CMK (cell line): ENCODE results near the gene ZDHHC16.
"Not testable (repeated sequence)": the region's sequence is repeated elsewhere in the genome, so short reads cannot be mapped to it uniquely, and the experiment has no call there.

Experiments
- DNase-seq: peaks from one replicate; pipeline ENCODE4 v3.0.0-alpha.2; 2010; ENCODE audit warnings: low read depth

Gene ZDHHC16

GRCh38 chr10:97434557-97434956 lies 11.4 kb upstream of the ZDHHC16 start:
- DNase-seq: no peak

GRCh38 chr10:97435211-97435610 lies 10.8 kb upstream of the ZDHHC16 start:
- no peak for DNase-seq

- no peak for DNase-seq
These were observed 3.7 kb upstream of the ZDHHC16 start for GRCh38 chr10:97442277-97442676.

GRCh38 chr10:97444212-97444611 lies 1.8 kb upstream of the ZDHHC16 start:
- no peak for DNase-seq

GRCh38 chr10:97445357-97445721 lies 636 bp upstream of the ZDHHC16 start:
- no peak for DNase-seq

- DNase-seq: no peak
These were observed 4.9 kb downstream of the ZDHHC16 start for GRCh38 chr10:97450828-97451227.

- no peak for DNase-seq
These were observed 5.6 kb downstream of the ZDHHC16 start for GRCh38 chr10:97451605-97452004.

GRCh38 chr10:97452352-97452751 lies 6.4 kb downstream of the ZDHHC16 start:
- DNase-seq: no peak

- no peak for DNase-seq
These were observed 8.5 kb downstream of the ZDHHC16 start for GRCh38 chr10:97454330-97455036.

- no peak for DNase-seq
These were observed 10.2 kb downstream of the ZDHHC16 start for GRCh38 chr10:97456034-97456685.

- DNase-seq: no peak
These were observed 10.7 kb downstream of the ZDHHC16 start for GRCh38 chr10:97456686-97457065.

- no peak for DNase-seq
These were observed 13.1 kb downstream of the ZDHHC16 start for GRCh38 chr10:97459111-97459510.

- no peak for DNase-seq
These were observed 14.0 kb downstream of the ZDHHC16 start for GRCh38 chr10:97459933-97460332.

GRCh38 chr10:97462309-97462708 lies 16.3 kb downstream of the ZDHHC16 start:
- no peak for DNase-seq

- DNase-seq: no peak
These were observed 17.6 kb downstream of the ZDHHC16 start for GRCh38 chr10:97463363-97464132.

- no peak for DNase-seq
These were observed 18.3 kb downstream of the ZDHHC16 start for GRCh38 chr10:97464226-97464625.

GRCh38 chr10:97465982-97466381 lies 20.0 kb downstream of the ZDHHC16 start:
- DNase-seq: no peak

GRCh38 chr10:97466755-97467154 lies 20.8 kb downstream of the ZDHHC16 start:
- DNase-seq: no peak

GRCh38 chr10:97468162-97468561 lies 22.2 kb downstream of the ZDHHC16 start:
- no peak for DNase-seq

- DNase-seq: not testable (repeated sequence)
These were observed 22.8 kb downstream of the ZDHHC16 start for GRCh38 chr10:97468781-97469180.

- no peak for DNase-seq
These were observed 28.9 kb downstream of the ZDHHC16 start for GRCh38 chr10:97474918-97475317.

GRCh38 chr10:97475936-97476594 lies 30.1 kb downstream of the ZDHHC16 start:
- DNase-seq: no peak

- not testable (repeated sequence) for DNase-seq
These were observed 33.4 kb downstream of the ZDHHC16 start for GRCh38 chr10:97479410-97479809.
